Activated CD8-positive, alpha-beta memory T cell treated with anti-CD3 and anti-CD28 coated beads, Interleukin-2, amount 10 ng/mL, durations not matched to agents 7 days and 5 days (primary cell): Measurements from ENCODE around the gene POLRMT. TPM values are rescaled to one million over a fixed set of nuclear protein-coding genes. Genes with fewer than 3 reads are reported as not detected.
"Not testable (repeated sequence)": the region's sequence is repeated elsewhere in the genome, so short reads cannot be mapped to it uniquely, and the experiment has no call there.

ENCODE experiments used
- ATAC-seq: fragments of 150-1000 bp; cut with Tn5 transposase; one replicate; pipeline ENCODE4 v1.10.0; 2021; ENCODE audit warnings: moderate library complexity
- CTCF ChIA-PET: fragments of 350-600 bp; sonication (Branson Sonifier 250); formaldehyde crosslinking; loops from one replicate; lab custom pipeline; 2021; ENCODE audit warnings: antibody characterized with exemption; lab: Charles Lee
- DNase-seq: peaks from one replicate; pipeline ENCODE4 v3.0.0-alpha.2; 2020
- H3K27ac Mint-ChIP-seq: one replicate; pipeline ENCODE4 v1.8.0; 2021; ENCODE audit warnings: mild to moderate bottlenecking, mixed read lengths
- H3K27me3 Mint-ChIP-seq: one replicate; pipeline ENCODE4 v1.8.0; 2021; ENCODE audit warnings: mixed read lengths
- H3K36me3 Mint-ChIP-seq: one replicate; pipeline ENCODE4 v1.8.0; 2021; ENCODE audit warnings: mild to moderate bottlenecking, mixed read lengths
- H3K4me1 Mint-ChIP-seq: one replicate; pipeline ENCODE4 v1.8.0; 2021; ENCODE audit warnings: mixed read lengths
- H3K4me3 Mint-ChIP-seq: one replicate; pipeline ENCODE4 v1.8.0; 2021; ENCODE audit warnings: mild to moderate bottlenecking, moderate library complexity, mixed read lengths
- H3K9me3 Mint-ChIP-seq: one replicate; pipeline ENCODE4 v1.8.0; 2022; ENCODE audit warnings: low read depth, mixed read lengths
- total RNA-seq, 2 experiments: library from RNA; stranded (reverse); gene quantifications; one replicate each; pipeline ENCODE4 v1.2.3, GENCODE V29; 2021

Gene POLRMT
- total RNA-seq, 2 experiments from 2014 or later: 65.0 to 68.1 TPM

GRCh38 chr19:615619-616018 lies 17.7 kb downstream of the POLRMT start:
- peak overlapping the region; percentile 11 for H3K4me3 Mint-ChIP-seq
- CTCF ChIA-PET: no interaction called here
- no peak for DNase-seq
- peaks cover 2% of the 10 kb centered on the region for H3K27me3 Mint-ChIP-seq
- no peak overlapping the region for H3K27ac Mint-ChIP-seq
- no peaks in the 10 kb centered on the region for H3K9me3 Mint-ChIP-seq
- H3K4me1 Mint-ChIP-seq: peaks cover 18% of the 10 kb centered on the region
- peaks cover 16% of the 10 kb centered on the region for H3K36me3 Mint-ChIP-seq
- ATAC-seq: no peak

DNA sequence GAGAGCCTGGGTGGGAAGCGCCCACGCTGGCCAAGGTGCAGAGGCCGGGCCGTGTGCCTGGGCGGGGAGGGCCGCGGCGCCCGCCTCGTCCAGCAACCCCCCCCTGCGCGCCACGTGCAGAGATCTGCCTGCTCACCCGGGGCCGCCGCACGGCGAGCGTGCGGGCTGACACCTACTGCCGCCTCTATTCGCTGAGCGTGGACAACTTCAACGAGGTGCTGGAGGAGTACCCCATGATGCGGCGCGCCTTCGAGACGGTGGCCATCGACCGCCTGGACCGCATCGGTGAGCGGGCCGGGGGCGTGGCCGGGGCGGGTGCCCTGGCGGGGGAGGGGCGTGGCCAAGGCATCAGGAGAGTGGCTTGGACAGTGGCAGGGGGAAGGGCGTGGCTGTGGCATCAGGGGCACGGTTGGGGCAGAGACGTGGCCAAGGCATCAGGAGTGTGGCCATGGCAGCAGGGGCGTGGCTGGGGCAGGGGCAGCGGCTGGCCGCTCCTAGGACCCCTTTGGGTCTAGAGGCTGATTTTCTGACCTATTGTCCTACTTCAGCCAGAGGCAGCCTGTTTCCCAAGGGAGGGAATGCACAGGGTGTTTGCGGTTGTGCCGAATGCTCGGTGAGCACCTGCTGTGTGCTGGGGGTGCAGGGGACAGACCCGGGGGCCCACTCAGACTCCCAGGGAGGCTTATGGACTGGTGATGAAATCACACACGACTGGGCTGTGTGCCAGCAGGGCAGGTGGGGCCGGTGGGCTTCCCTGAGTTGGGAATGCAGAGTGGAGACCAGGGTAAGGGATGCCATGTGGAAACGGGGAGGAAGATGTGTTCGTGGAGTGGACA lies 19.4 kb downstream of the POLRMT start:
- DNase-seq (no peak), ATAC-seq (no peak)
- H3K9me3 Mint-ChIP-seq: no peaks in the 10 kb centered on the region
- peaks cover 9% of the 10 kb centered on the region for H3K36me3 Mint-ChIP-seq
- H3K27ac Mint-ChIP-seq: no peak overlapping the region
- CTCF ChIA-PET: no interaction called here
- H3K27me3 Mint-ChIP-seq: peaks cover 2% of the 10 kb centered on the region
- peaks cover 20% of the 10 kb centered on the region for H3K4me1 Mint-ChIP-seq
- no peak overlapping the region for H3K4me3 Mint-ChIP-seq

DNA sequence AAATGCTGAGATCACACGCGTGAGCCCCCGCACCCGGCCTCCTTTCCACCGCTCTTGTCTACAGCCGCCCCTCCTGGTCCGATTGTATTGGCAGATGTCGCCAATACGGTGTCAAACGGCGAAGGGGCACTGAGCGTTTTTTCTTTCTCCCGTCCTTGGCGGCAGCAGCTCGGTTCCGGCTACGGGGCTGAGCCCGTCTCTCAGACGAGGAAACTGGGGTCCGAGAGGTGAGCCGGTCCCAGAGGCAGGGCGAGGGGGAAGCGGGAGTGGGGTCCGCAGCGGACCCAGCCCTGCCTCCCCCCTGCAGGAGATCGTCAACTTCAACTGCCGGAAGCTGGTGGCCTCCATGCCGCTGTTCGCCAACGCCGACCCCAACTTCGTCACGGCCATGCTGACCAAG lies 20.4 kb downstream of the POLRMT start:
- DNase-seq: no peak
- H3K27ac Mint-ChIP-seq: no peak overlapping the region
- CTCF ChIA-PET: no interaction called here
- no peak for ATAC-seq
- H3K36me3 Mint-ChIP-seq: peaks cover 6% of the 10 kb centered on the region
- H3K4me3 Mint-ChIP-seq: no peak overlapping the region
- peaks cover 20% of the 10 kb centered on the region for H3K4me1 Mint-ChIP-seq
- H3K27me3 Mint-ChIP-seq: peaks cover 2% of the 10 kb centered on the region
- H3K9me3 Mint-ChIP-seq: no peaks in the 10 kb centered on the region

DNA sequence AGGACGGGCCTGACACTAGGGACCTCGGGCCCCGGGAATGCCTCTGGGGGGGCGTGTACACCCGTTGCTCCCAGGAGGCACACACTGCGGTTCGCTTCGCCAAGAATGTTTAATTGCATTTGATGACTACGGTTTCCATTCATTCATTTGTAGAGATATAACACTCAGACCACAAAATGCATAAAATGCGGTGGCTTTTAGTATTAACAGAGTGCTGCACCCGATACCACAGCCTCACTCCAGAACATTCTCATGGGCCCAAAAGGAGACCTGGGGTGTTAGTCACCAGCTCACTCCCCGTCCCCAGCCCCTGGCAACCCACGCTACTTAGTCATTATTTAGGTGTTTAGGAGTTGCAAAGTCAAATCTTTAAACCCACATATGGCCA lies 21.9 kb downstream of the POLRMT start:
- DNase-seq (peak; percentile 73), ATAC-seq (peak; percentile 25)
- no peaks in the 10 kb centered on the region for H3K9me3 Mint-ChIP-seq
- peaks cover 2% of the 10 kb centered on the region for H3K27me3 Mint-ChIP-seq
- CTCF ChIA-PET: interaction anchor here (1.8 kb wide), 1 partner anchor 122 kb away, joined by 5 read pairs; no protein-coding TSS in a partner anchor
- peaks cover 20% of the 10 kb centered on the region for H3K4me1 Mint-ChIP-seq
- peak overlapping the region; percentile 91 for H3K27ac Mint-ChIP-seq
- peak overlapping the region; percentile 76 for H3K4me3 Mint-ChIP-seq
- H3K36me3 Mint-ChIP-seq: peaks cover 6% of the 10 kb centered on the region

GRCh38 chr19:610801-611480 lies 22.4 kb downstream of the POLRMT start:
- Mint-ChIP-seq H3K4me3 (peak overlapping the region; percentile 76), H3K4me1 (peaks cover 20% of the 10 kb centered on the region), H3K27me3 (peaks cover 2% of the 10 kb centered on the region), H3K9me3 (no peaks in the 10 kb centered on the region), H3K36me3 (peaks cover 6% of the 10 kb centered on the region), H3K27ac (peak overlapping the region; percentile 91)
- DNase-seq (peak; percentile 81), ATAC-seq (peak; percentile 74)
- CTCF ChIA-PET: interaction anchor here (1.8 kb wide), 1 partner anchor 123 kb away, joined by 5 read pairs; no protein-coding TSS in a partner anchor

- ATAC-seq (peak; percentile 60), DNase-seq (peak; percentile 69)
- Mint-ChIP-seq H3K27ac (peak overlapping the region; percentile 91), H3K4me3 (peak overlapping the region; percentile 76), H3K27me3 (no peaks in the 10 kb centered on the region), H3K36me3 (peaks cover 3% of the 10 kb centered on the region), H3K4me1 (peaks cover 16% of the 10 kb centered on the region), H3K9me3 (no peaks in the 10 kb centered on the region)
- CTCF ChIA-PET: interaction anchor here (0.8 kb wide), 1 partner anchor 46 kb away, joined by 3 read pairs; no protein-coding TSS in a partner anchor
Measured at GRCh38 chr19:610071-610800, 23.1 kb downstream of the POLRMT start.

- Mint-ChIP-seq H3K27me3 (no peaks in the 10 kb centered on the region), H3K27ac (no peak overlapping the region), H3K4me3 (no peak overlapping the region), H3K36me3 (peaks cover 1% of the 10 kb centered on the region), H3K4me1 (peaks cover 16% of the 10 kb centered on the region), H3K9me3 (no peaks in the 10 kb centered on the region)
- no peak for DNase-seq
- ATAC-seq: no peak
- CTCF ChIA-PET: no interaction called here
Measured at GRCh38 chr19:609004-609346, 24.4 kb downstream of the POLRMT start.

DNA sequence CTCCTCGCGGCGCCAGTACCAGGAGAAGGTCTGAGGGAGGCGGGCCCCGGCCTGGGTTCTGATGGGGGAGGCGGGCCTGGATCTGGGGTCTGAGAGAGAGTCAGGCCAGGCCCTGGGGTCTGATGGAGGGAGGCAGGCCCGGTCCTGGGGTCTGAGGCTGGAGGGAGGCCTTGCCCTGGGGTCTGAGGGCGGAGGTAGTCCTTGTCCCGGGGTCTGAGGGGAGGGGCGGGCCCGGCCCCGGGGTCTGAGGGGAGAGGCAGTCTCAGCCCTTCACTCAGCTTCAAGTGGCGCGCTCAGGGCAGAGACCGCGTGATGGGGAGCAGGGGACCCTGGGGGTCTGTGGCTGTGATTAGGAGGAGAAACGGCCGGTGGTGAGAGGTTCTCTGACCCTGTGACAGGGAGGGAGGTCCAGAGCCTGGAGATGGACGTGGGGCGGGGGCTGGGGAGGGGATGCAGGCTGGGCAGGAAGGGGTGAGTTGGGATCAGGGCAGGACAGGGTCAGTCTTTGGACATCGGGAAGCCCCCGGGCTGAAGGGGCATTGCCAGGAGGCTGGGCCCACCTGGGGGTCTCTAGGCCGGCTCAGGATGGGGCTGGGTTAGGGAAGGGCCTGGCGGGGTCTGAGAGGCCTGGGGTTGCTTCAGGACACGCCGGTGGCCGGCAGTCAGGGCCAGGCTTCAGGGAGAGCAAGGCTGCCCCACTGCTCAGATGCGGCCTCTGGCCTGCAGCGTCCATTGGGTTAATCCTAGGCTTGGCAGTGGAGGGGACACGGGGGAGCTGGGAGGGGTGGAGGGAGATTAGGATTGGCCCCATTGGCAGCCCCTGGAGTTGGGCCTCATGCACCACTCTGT lies 25.0 kb downstream of the POLRMT start:
- Mint-ChIP-seq H3K27me3 (no peaks in the 10 kb centered on the region), H3K27ac (peak overlapping the region; percentile 75), H3K36me3 (peaks cover 1% of the 10 kb centered on the region), H3K4me1 (peaks cover 16% of the 10 kb centered on the region), H3K9me3 (no peaks in the 10 kb centered on the region), H3K4me3 (no peak overlapping the region)
- no peak for ATAC-seq
- peak; percentile 53 for DNase-seq
- CTCF ChIA-PET: no interaction called here

DNA sequence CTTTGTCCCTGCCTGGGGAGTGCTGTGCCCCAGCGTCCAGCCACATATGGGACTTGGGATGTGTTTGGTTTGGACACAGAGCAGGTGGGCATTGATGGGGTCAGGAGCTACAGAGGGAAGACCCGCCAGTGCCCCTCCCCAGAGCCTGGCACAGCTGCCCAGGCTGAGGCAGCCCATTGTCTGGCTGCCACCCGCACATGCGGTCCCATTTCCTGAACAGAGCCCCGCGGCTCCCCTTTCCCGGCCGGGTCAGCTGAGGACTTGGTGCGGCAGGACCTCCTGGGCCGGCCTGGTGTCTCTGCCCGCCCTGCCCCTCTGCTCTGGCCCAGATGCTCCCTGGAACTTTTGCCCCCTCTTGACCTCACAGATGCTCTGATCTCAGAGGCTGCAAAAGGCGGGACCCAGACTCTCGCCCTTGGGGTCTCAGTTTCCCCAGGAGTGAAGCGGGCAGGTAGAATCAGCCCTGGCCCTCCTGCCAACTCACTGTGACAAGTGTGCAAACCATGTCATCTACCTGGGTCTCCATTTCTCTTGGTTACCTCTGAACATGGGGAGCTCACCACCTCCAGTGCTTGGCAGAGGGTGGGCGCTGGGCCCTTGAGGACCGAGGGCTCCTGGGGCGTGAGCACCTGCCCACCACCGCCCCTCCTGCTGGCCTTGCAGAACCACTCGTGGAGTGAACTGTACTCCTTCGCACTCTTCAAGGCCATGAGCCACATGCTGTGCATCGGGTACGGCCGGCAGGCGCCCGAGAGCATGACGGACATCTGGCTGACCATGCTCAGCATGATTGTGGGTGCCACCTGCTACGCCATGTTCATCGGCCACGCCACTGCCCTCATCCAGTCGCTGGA lies 25.8 kb downstream of the POLRMT start:
- Mint-ChIP-seq H3K4me3 (no peak overlapping the region), H3K36me3 (peaks cover 1% of the 10 kb centered on the region), H3K9me3 (no peaks in the 10 kb centered on the region), H3K4me1 (peaks cover 16% of the 10 kb centered on the region), H3K27ac (no peak overlapping the region), H3K27me3 (no peaks in the 10 kb centered on the region)
- no peak for DNase-seq
- CTCF ChIA-PET: interaction anchor here (1.9 kb wide), 1 partner anchor 97 kb away, joined by 5 read pairs; no protein-coding TSS in a partner anchor
- ATAC-seq: no peak

GRCh38 chr19:605061-605971 lies 28.0 kb downstream of the POLRMT start:
- not testable (repeated sequence) for H3K4me1 Mint-ChIP-seq, H3K27me3 Mint-ChIP-seq, H3K9me3 Mint-ChIP-seq, H3K36me3 Mint-ChIP-seq
- ATAC-seq (peak; percentile 47), DNase-seq (peak; percentile 73)
- Mint-ChIP-seq H3K27ac (peak overlapping the region; percentile 75), H3K4me3 (peak overlapping the region; percentile 62)
- CTCF ChIA-PET: interaction anchor here (1.0 to 1.9 kb wide), 3 partner anchors 76 to 94 kb away, joined by 3 to 5 read pairs (median 4); no protein-coding TSS in a partner anchor

GRCh38 chr19:604355-604754 lies 29.0 kb downstream of the POLRMT start:
- no peaks in the 10 kb centered on the region for H3K36me3 Mint-ChIP-seq
- ATAC-seq (peak; percentile 80), DNase-seq (peak; percentile 77)
- no peaks in the 10 kb centered on the region for H3K4me1 Mint-ChIP-seq
- H3K27me3 Mint-ChIP-seq: no peaks in the 10 kb centered on the region
- H3K4me3 Mint-ChIP-seq: no peak overlapping the region
- CTCF ChIA-PET: interaction anchor here (1.0 kb wide), 1 partner anchor 93 kb away, joined by 3 read pairs; no protein-coding TSS in a partner anchor
- no peaks in the 10 kb centered on the region for H3K9me3 Mint-ChIP-seq
- peak overlapping the region; percentile 36 for H3K27ac Mint-ChIP-seq
